A673 (cell line): ENCODE data around the gene MGAT5B.

Experiments used
- CTCF ChIP-seq: fragments of 300-800, 200-600 bp; sonication (generic); conservative IDR thresholded peaks from 2 replicates; pipeline ENCODE4 v1.5.1; 2017; ENCODE audit warnings: low read depth, mild to moderate bottlenecking, antibody characterized with exemption, low read length, moderate library complexity, mixed read lengths
- EZH2 ChIP-seq: fragments of 200-600 bp; sonication (generic); IDR thresholded peaks from 2 replicates; pipeline ENCODE4 v1.6.1; 2017; ENCODE audit warnings: borderline replicate concordance, low read depth, mild to moderate bottlenecking, mixed read lengths, antibody characterized with exemption, low read length; ENCODE audit not compliant: poor library complexity, severe bottlenecking

GRCh38 chr17:76820561-76820960, 47.6 kb upstream of the MGAT5B start:
- TF ChIP-seq CTCF (no peak), EZH2 (no peak)
